Ectodermal cell (in vitro differentiated cells): ENCODE data around the gene TSC22D3.

ENCODE experiments used
- H3K27ac ChIP-seq: 2 replicates; pipeline ENCODE4 v1.7.0; 2013; ENCODE audit warnings: mild to moderate bottlenecking, low read depth, low read length; ENCODE audit not compliant: insufficient read depth, poor library complexity, severe bottlenecking
- H3K27me3 ChIP-seq: 2 replicates; pipeline ENCODE4 v1.7.0; 2013; ENCODE audit warnings: mild to moderate bottlenecking, low read length; ENCODE audit not compliant: insufficient read depth, control insufficient read depth, poor library complexity, severe bottlenecking
- H3K36me3 ChIP-seq: one replicate; pipeline ENCODE4 v1.7.0; 2013; ENCODE audit warnings: low read length; ENCODE audit not compliant: control insufficient read depth, insufficient read depth
- H3K4me1 ChIP-seq: one replicate; pipeline ENCODE4 v1.7.0; 2013; ENCODE audit warnings: low read length; ENCODE audit not compliant: control insufficient read depth, insufficient read depth
- H3K4me3 ChIP-seq: 2 replicates; pipeline ENCODE4 v1.7.0; 2013; ENCODE audit warnings: low read depth, low read length, control low read depth; ENCODE audit not compliant: insufficient read depth
- H3K9me3 ChIP-seq: 2 replicates; pipeline ENCODE4 v1.7.0; 2013; ENCODE audit warnings: mild to moderate bottlenecking, low read length, moderate library complexity; ENCODE audit not compliant: control insufficient read depth
- WGBS, 2 experiments: methylation state at CpG; one replicate each; pipeline ENCODE4 v1.1.7; 2013; ENCODE audit warnings: missing lambda C conversion rate in 2 of 2; 5-methylcytosine and 5-hydroxymethylcytosine counted together

Gene TSC22D3

GRCh38 chrX:107760304-107761077, 15.1 kb downstream of the TSC22D3 start:
- Histone ChIP-seq H3K9me3 (no peaks in the 10 kb centered on the region), H3K4me3 (no peak overlapping the region), H3K36me3 (no peaks in the 10 kb centered on the region), H3K4me1 (no peaks in the 10 kb centered on the region), H3K27ac (no peak overlapping the region), H3K27me3 (no peaks in the 10 kb centered on the region)
- WGBS, 2 experiments: 90 to 96% methylated on average over 5 of the region's 5 CpGs

- Histone ChIP-seq H3K36me3 (no peaks in the 10 kb centered on the region), H3K27ac (no peak overlapping the region), H3K4me1 (no peaks in the 10 kb centered on the region), H3K9me3 (no peaks in the 10 kb centered on the region), H3K4me3 (no peak overlapping the region), H3K27me3 (no peaks in the 10 kb centered on the region)
- 91 to 96% methylated on average over 5 of the region's 5 CpGs for WGBS, 2 experiments
Observed at GRCh38 chrX:107758231-107758766, 17.3 kb downstream of the TSC22D3 start.

- H3K27ac ChIP-seq: no peak overlapping the region
- H3K4me1 ChIP-seq: no peaks in the 10 kb centered on the region
- no peaks in the 10 kb centered on the region for H3K27me3 ChIP-seq
- WGBS, 2 experiments: 79 to 87% methylated on average over 3 of the region's 3 CpGs
- no peak overlapping the region for H3K4me3 ChIP-seq
- no peaks in the 10 kb centered on the region for H3K36me3 ChIP-seq
- no peaks in the 10 kb centered on the region for H3K9me3 ChIP-seq
Observed at GRCh38 chrX:107755721-107756120, 19.9 kb downstream of the TSC22D3 start.

- no peaks in the 10 kb centered on the region for H3K36me3 ChIP-seq
- no peaks in the 10 kb centered on the region for H3K27me3 ChIP-seq
- H3K27ac ChIP-seq: no peak overlapping the region
- 95% methylated on average over 4 of the region's 4 CpGs for WGBS, 2 experiments
- H3K9me3 ChIP-seq: no peaks in the 10 kb centered on the region
- H3K4me1 ChIP-seq: no peaks in the 10 kb centered on the region
- H3K4me3 ChIP-seq: no peak overlapping the region
Observed at GRCh38 chrX:107753187-107753586, 22.4 kb downstream of the TSC22D3 start.

GRCh38 chrX:107752714-107753113, 22.9 kb downstream of the TSC22D3 start:
- Histone ChIP-seq H3K27me3 (no peaks in the 10 kb centered on the region), H3K36me3 (no peaks in the 10 kb centered on the region)

GRCh38 chrX:107752043-107752442, 23.5 kb downstream of the TSC22D3 start:
- no peaks in the 10 kb centered on the region for H3K4me1 ChIP-seq
- H3K27me3 ChIP-seq: no peaks in the 10 kb centered on the region
- WGBS, 2 experiments: 100% methylated on average over 2 to 3 of the region's 3 CpGs
- H3K4me3 ChIP-seq: no peak overlapping the region
- no peak overlapping the region for H3K27ac ChIP-seq
- no peaks in the 10 kb centered on the region for H3K36me3 ChIP-seq
- H3K9me3 ChIP-seq: no peaks in the 10 kb centered on the region

More at GRCh38 chrX:107752714-107753113, 22.9 kb downstream of the TSC22D3 start:
- Histone ChIP-seq H3K4me3 (no peak overlapping the region), H3K27ac (no peak overlapping the region), H3K9me3 (no peaks in the 10 kb centered on the region), H3K4me1 (no peaks in the 10 kb centered on the region)
- 73 to 74% methylated on average over 2 to 3 of the region's 3 CpGs for WGBS, 2 experiments

GRCh38 chrX:107750861-107751445, 24.6 kb downstream of the TSC22D3 start:
- H3K27ac ChIP-seq: no peak overlapping the region
- no peaks in the 10 kb centered on the region for H3K27me3 ChIP-seq
- no peaks in the 10 kb centered on the region for H3K9me3 ChIP-seq
- WGBS, 2 experiments: 84 to 88% methylated on average over 6 to 7 of the region's 7 CpGs
- H3K36me3 ChIP-seq: no peaks in the 10 kb centered on the region
- no peak overlapping the region for H3K4me3 ChIP-seq
- H3K4me1 ChIP-seq: no peaks in the 10 kb centered on the region

GRCh38 chrX:107750263-107750662, 25.3 kb downstream of the TSC22D3 start:
- H3K36me3 ChIP-seq: no peaks in the 10 kb centered on the region
- H3K9me3 ChIP-seq: no peaks in the 10 kb centered on the region
- H3K4me3 ChIP-seq: no peak overlapping the region
- no peaks in the 10 kb centered on the region for H3K4me1 ChIP-seq
- WGBS, 2 experiments: 77 to 85% methylated on average over 5 to 6 of the region's 6 CpGs
- no peak overlapping the region for H3K27ac ChIP-seq
- no peaks in the 10 kb centered on the region for H3K27me3 ChIP-seq

- no peak overlapping the region for H3K27ac ChIP-seq
- no peaks in the 10 kb centered on the region for H3K4me1 ChIP-seq
- H3K27me3 ChIP-seq: no peaks in the 10 kb centered on the region
- H3K9me3 ChIP-seq: no peaks in the 10 kb centered on the region
- WGBS, 2 experiments: 84 to 88% methylated on average over 6 of the region's 6 CpGs
- no peaks in the 10 kb centered on the region for H3K36me3 ChIP-seq
- no peak overlapping the region for H3K4me3 ChIP-seq
Observed at GRCh38 chrX:107748506-107748905, 27.1 kb downstream of the TSC22D3 start.

GRCh38 chrX:107747596-107748161, 27.9 kb downstream of the TSC22D3 start:
- WGBS, 2 experiments: 74% methylated on average over 2 of the region's 3 CpGs
- H3K27me3 ChIP-seq: no peaks in the 10 kb centered on the region
- no peak overlapping the region for H3K4me3 ChIP-seq
- no peaks in the 10 kb centered on the region for H3K36me3 ChIP-seq
- no peaks in the 10 kb centered on the region for H3K4me1 ChIP-seq
- no peaks in the 10 kb centered on the region for H3K9me3 ChIP-seq
- H3K27ac ChIP-seq: no peak overlapping the region
